SK-N-SH treated with all-trans-retinoic acid at 6 μM for 48 hours (cell line): ENCODE data around the gene ARF1.

Experiments used
- ISL1 ChIP-seq: fragments of 250-450 bp; sonication (Bioruptor Pico); IDR thresholded peaks from 2 replicates; pipeline ENCODE4 v2.1.2; 2022; ENCODE audit warnings: mild to moderate bottlenecking, moderate library complexity
- ZC3H10 ChIP-seq: fragments of 250-450 bp; sonication (Bioruptor Pico); IDR thresholded peaks from 2 replicates; pipeline ENCODE4 v1.5.1; 2021; ENCODE audit warnings: mild to moderate bottlenecking, moderate library complexity
- ZFP3 ChIP-seq: fragments of 250-450 bp; sonication (Bioruptor Pico); IDR thresholded peaks from 2 replicates; pipeline ENCODE4 v1.5.0; 2020; ENCODE audit warnings: mild to moderate bottlenecking, moderate library complexity
- ZFP30 ChIP-seq: fragments of 450-650 bp; formaldehyde crosslinking; IDR thresholded peaks from 2 replicates; pipeline ENCODE4 v1.5.0; 2022; ENCODE audit warnings: mild to moderate bottlenecking, moderate library complexity
- TF ChIP-seq, protein P1 (sequence below): fragments of 250-450 bp; sonication (Bioruptor Pico); IDR thresholded peaks from 2 replicates; pipeline ENCODE4 v1.8.0; 2021; ENCODE audit warnings: low read depth, mild to moderate bottlenecking, moderate library complexity, borderline replicate concordance
- TF ChIP-seq, protein P2 (sequence below): fragments of 250-450 bp; sonication (Bioruptor Pico); IDR thresholded peaks from 2 replicates; pipeline ENCODE4 v1.5.1; 2020; ENCODE audit warnings: low read depth, mild to moderate bottlenecking, moderate library complexity

DNA sequence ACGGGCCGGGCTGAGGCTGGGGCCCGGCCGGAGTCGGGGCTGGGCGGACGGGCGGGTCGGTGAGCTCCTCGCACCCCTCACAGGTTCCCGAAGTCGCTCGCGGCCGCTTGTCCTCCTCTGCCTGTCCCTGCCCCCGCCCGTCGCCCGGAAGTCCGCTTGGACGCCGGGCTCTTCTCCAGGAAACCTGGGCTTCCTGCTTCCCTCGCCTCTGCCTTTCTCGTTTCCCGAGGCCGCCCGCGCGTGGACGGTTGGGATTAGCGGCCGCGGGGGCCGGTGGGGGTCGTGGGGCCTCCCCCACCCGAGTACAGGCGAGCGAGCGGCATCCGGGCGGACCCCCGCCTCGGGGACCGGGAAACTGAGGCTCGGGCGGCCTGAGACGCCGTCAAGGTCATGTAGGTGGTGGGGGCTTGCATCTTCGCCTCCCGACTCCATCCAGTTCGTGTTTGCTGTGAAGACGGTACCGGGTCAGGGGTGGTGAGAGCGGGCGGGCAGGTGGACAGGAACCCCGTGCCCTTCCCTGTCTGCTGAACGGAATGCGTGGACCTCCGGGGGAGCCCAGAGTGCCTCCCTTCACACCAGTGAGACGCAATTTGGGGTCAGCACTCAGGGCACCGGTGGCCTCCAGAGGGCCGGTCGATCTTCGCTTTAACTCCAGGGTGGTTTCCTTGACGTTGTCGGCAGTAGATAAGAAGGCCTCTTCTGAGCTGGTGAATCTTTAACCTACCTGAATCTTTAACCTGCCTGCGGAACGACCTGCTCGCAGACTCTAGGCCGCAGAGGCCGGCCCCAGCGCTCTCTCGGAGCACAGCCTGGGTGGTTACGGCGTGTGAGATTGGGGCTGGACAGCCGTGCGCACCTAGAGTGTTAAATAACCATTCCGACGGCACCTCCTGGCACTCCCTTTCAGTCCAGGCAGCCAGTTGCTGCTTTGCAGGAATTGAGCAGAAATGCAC lies 686 bp downstream of the ARF1 start:
- TF ChIP-seq ZFP3 (CRISPR knock-in tag) (no peak), ZFP30 (CRISPR knock-in tag) (no peak), ISL1 (CRISPR knock-in tag) (no peak), ZC3H10 (CRISPR knock-in tag) (no peak)
- TF ChIP-seq, protein P1, sequence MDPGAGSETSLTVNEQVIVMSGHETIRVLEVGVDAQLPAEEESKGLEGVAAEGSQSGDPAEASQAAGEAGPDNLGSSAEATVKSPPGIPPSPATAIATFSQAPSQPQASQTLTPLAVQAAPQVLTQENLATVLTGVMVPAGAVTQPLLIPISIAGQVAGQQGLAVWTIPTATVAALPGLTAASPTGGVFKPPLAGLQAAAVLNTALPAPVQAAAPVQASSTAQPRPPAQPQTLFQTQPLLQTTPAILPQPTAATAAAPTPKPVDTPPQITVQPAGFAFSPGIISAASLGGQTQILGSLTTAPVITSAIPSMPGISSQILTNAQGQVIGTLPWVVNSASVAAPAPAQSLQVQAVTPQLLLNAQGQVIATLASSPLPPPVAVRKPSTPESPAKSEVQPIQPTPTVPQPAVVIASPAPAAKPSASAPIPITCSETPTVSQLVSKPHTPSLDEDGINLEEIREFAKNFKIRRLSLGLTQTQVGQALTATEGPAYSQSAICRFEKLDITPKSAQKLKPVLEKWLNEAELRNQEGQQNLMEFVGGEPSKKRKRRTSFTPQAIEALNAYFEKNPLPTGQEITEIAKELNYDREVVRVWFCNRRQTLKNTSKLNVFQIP (CRISPR knock-in tag) = no peak
- TF ChIP-seq, protein P2, sequence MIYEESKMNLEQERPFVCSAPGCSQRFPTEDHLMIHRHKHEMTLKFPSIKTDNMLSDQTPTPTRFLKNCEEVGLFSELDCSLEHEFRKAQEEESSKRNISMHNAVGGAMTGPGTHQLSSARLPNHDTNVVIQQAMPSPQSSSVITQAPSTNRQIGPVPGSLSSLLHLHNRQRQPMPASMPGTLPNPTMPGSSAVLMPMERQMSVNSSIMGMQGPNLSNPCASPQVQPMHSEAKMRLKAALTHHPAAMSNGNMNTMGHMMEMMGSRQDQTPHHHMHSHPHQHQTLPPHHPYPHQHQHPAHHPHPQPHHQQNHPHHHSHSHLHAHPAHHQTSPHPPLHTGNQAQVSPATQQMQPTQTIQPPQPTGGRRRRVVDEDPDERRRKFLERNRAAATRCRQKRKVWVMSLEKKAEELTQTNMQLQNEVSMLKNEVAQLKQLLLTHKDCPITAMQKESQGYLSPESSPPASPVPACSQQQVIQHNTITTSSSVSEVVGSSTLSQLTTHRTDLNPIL (CRISPR knock-in tag) = no peak
